Activated CD8-positive, alpha-beta memory T cell treated with anti-CD3 and anti-CD28 coated beads for 4 hours (primary cell): ENCODE results near the gene PKN3.

Source experiments
- DNase-seq, 2 donors: peaks; one replicate each; pipeline ENCODE4 v3.0.0-alpha.2; 2020; ENCODE audit warnings: low read depth in 2 of 2

The PKN3 gene

GRCh38 chr9:128742401-128742800 is 40.1 kb downstream of the PKN3 start:
- no peak for DNase-seq

- DNase-seq, result no peak
These were observed 41.1 kb downstream of the PKN3 start for GRCh38 chr9:128743421-128743820.

- no peak for DNase-seq
These were observed 44.9 kb downstream of the PKN3 start for GRCh38 chr9:128747241-128747640.

GRCh38 chr9:128750926-128751595 is 48.8 kb downstream of the PKN3 start:
- no peak for DNase-seq

- DNase-seq, result no peak
These were observed 51.3 kb downstream of the PKN3 start for GRCh38 chr9:128753627-128754026.

- DNase-seq, result no peak
These were observed 55.3 kb downstream of the PKN3 start for GRCh38 chr9:128757602-128758001.

GRCh38 chr9:128762671-128763449 is 60.6 kb downstream of the PKN3 start:
- DNase-seq, result no peak

GRCh38 chr9:128764361-128764760 is 62.1 kb downstream of the PKN3 start:
- DNase-seq, result no peak

- DNase-seq, result no peak
These were observed 63.2 kb downstream of the PKN3 start for GRCh38 chr9:128765499-128765898.

GRCh38 chr9:128768606-128769005 is 66.3 kb downstream of the PKN3 start:
- DNase-seq, result no peak
